Prostate gland (tissue), 2 donors: ENCODE measurements around the gene PITPNB.

ENCODE experiments used
- POLR2AphosphoS5 ChIP-seq: sonication (generic); formaldehyde crosslinking; IDR thresholded peaks from one replicate; pipeline ENCODE4 v1.6.1; 2017; ENCODE audit warnings: antibody characterized with exemption
- TF ChIP-seq, protein P1 (sequence below), 4 experiments: fragments of 200-600 bp in 2 of 4; fragments of 450-650 bp in 2 of 4; sonication (generic) in 2 of 4; IDR thresholded peaks; 1 replicate in 3 of 4; 2 replicates in 1 of 4; pipeline ENCODE4 v1.5.1; 2016 to 2019; ENCODE audit warnings: antibody characterized with exemption in 4 of 4, mild to moderate bottlenecking in 2 of 4, moderate library complexity in 2 of 4

DNA sequence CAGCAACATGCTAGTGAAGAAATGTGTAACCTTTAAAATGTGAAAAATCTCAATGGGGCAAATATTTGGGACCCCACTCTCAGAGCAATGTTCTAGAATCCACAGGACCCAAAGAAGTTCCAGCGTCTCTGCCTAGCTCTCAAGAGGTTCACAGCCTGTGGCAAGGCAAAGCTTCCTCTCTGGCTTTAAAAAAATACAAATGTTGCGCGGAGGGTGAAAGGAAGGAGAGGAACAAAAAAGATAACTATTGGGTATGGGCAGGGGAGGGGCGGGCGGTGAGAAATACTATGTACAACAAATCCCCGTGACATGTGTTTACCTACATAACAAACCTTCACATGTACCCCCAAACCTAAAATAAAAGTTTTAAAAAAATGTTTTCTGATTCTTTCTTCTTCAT is 53.6 kb downstream of the PITPNB start:
- TF ChIP-seq, protein P1, sequence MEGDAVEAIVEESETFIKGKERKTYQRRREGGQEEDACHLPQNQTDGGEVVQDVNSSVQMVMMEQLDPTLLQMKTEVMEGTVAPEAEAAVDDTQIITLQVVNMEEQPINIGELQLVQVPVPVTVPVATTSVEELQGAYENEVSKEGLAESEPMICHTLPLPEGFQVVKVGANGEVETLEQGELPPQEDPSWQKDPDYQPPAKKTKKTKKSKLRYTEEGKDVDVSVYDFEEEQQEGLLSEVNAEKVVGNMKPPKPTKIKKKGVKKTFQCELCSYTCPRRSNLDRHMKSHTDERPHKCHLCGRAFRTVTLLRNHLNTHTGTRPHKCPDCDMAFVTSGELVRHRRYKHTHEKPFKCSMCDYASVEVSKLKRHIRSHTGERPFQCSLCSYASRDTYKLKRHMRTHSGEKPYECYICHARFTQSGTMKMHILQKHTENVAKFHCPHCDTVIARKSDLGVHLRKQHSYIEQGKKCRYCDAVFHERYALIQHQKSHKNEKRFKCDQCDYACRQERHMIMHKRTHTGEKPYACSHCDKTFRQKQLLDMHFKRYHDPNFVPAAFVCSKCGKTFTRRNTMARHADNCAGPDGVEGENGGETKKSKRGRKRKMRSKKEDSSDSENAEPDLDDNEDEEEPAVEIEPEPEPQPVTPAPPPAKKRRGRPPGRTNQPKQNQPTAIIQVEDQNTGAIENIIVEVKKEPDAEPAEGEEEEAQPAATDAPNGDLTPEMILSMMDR (IDR thresholded peaks at IDR 0.05) = no peak
- TF ChIP-seq POLR2AphosphoS5 = no peak
